ENCODE measurements around the gene NRIP2. TPM values are rescaled to one million over a fixed set of nuclear protein-coding genes. Genes with fewer than 3 reads are reported as not detected.

The NRIP2 gene
- polyA plus RNA-seq, 2 donors: 0.47 to 0.67 TPM

DNA sequence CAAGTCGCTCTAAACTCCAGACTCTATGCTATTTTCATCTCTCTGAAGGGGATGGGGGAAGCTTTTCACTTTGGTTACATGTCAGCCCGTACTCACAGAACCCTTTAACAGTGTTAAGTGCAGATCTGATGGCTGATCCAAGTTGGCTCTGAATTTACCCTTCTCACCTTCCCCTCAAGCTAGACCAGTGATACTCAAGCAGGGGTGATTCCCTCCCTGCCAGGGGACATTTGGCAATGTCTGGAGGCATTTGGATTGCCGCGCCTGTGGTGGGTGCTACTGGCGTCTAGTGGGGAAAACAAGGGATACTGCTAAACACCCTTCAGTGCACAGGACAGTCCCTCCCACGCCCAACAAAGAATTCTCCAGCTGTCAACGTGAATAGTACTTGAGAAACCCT is 28.0 kb upstream of the NRIP2 start:
- Histone ChIP-seq H3K27me3 (ENCODE audit: control insufficient read depth in 1 of 2, insufficient read depth in 2 of 2, low read length in 2 of 2) (no peaks in the 10 kb centered on the region), H3K27ac (ENCODE audit: low read depth in 2 of 2, low read length in 1 of 2) (no peak overlapping the region), H3K4me1 (ENCODE audit: control insufficient read depth in 2 of 2, insufficient read depth in 2 of 2, low read length in 1 of 2) (no peaks in the 10 kb centered on the region), H3K4me3 (ENCODE audit: low read depth in 1 of 2, low read length in 2 of 2) (no peak overlapping the region), H3K9me3 (ENCODE audit: control insufficient read depth in 2 of 2, insufficient read depth in 1 of 2, low read depth in 1 of 2, low read length in 1 of 2) (no peaks in the 10 kb centered on the region), H3K36me3 (ENCODE audit: control insufficient read depth in 2 of 2, insufficient read depth in 2 of 2, low read length in 1 of 2) (peaks cover 0 to 22% of the 10 kb centered on the region in 2 donors)
- WGBS, 2 donors: 90 to 91% methylated on average over 7 of the region's 7 CpGs

DNA sequence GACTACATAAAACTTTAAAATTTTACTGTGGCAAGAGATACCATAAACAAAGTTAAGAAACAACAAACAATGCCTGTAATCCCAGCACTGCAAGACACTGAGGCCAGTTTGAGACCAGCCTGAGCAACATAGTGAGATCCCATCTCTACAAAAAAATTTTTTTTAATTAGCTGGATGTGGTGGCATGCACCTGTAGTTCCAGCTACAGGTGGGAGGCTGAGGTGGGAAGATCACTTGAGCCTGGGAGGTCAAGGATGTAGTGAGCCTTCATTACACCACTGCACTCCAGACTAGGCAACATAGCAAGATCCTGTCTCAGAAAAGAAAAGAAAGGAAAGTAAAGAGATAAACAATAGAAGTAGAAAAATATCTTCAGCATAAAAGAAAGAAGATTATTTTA is 25.3 kb upstream of the NRIP2 start:
- Histone ChIP-seq H3K4me1 (ENCODE audit: control insufficient read depth in 2 of 2, insufficient read depth in 2 of 2, low read length in 1 of 2) (no peaks in the 10 kb centered on the region), H3K27ac (ENCODE audit: low read depth in 2 of 2, low read length in 1 of 2) (no peak overlapping the region), H3K9me3 (ENCODE audit: control insufficient read depth in 2 of 2, insufficient read depth in 1 of 2, low read depth in 1 of 2, low read length in 1 of 2) (no peaks in the 10 kb centered on the region), H3K27me3 (ENCODE audit: control insufficient read depth in 1 of 2, insufficient read depth in 2 of 2, low read length in 2 of 2) (no peaks in the 10 kb centered on the region), H3K36me3 (ENCODE audit: control insufficient read depth in 2 of 2, insufficient read depth in 2 of 2, low read length in 1 of 2) (peaks cover 0 to 17% of the 10 kb centered on the region in 2 donors), H3K4me3 (ENCODE audit: low read depth in 1 of 2, low read length in 2 of 2) (no peak overlapping the region)

DNA sequence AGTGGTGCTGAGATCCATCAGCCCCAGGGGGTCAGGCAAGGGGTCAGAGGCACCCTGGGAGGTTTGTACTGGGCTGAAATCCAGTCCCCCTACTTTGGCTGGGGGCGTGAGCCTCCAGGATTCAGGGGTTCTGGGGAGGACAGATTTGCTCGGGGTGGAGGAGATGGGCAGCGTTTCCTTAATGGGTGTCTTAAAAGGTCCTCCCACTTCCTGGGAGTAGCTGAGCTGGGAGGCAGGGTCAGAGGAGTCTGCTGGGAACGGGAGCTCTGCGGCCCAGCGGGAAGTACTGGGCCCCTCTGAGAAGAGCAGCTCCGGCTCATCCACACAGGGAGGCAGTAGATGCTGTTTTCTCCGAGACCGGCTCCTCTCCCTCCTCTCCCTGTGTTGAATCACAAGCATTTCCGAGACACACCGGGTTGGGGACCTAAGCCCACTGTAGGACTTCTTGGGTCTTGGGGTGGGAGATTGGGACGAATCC is 24.1 kb upstream of the NRIP2 start:
- no peaks in the 10 kb centered on the region for H3K9me3 ChIP-seq (ENCODE audit: control insufficient read depth in 2 of 2, insufficient read depth in 1 of 2, low read depth in 1 of 2, low read length in 1 of 2)
- H3K27ac ChIP-seq (ENCODE audit: low read depth in 2 of 2, low read length in 1 of 2): no peak overlapping the region
- WGBS, 2 donors: 87 to 91% methylated on average over 12 of the region's 12 CpGs
- H3K4me3 ChIP-seq (ENCODE audit: low read depth in 1 of 2, low read length in 2 of 2): no peak overlapping the region
- H3K4me1 ChIP-seq (ENCODE audit: control insufficient read depth in 2 of 2, insufficient read depth in 2 of 2, low read length in 1 of 2): no peaks in the 10 kb centered on the region
- no peaks in the 10 kb centered on the region for H3K27me3 ChIP-seq (ENCODE audit: control insufficient read depth in 1 of 2, insufficient read depth in 2 of 2, low read length in 2 of 2)
- peaks cover 0 to 15% of the 10 kb centered on the region in 2 donors for H3K36me3 ChIP-seq (ENCODE audit: control insufficient read depth in 2 of 2, insufficient read depth in 2 of 2, low read length in 1 of 2)

DNA sequence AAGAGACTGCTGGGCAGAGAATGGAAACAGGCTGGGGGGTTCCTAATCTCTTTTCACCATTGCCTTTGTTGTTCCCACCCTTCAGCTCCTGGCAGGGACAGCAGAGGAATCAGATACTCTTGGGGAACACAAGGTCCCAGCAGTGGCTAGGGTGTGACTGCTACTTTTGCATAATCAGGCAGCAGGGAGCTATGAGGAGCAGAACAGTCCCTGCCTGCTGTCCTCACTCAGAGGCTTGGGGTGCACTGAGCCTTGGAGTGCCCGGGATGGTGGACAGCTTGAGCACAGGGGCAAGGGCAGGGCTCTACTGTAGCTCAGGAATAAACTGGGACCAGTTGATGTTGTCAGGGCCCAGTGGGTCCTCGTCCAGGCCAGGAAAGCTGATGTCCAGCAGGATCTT is 23.5 kb upstream of the NRIP2 start:
- 89 to 90% methylated on average over 2 of the region's 2 CpGs for WGBS, 2 donors
- no peaks in the 10 kb centered on the region for H3K4me1 ChIP-seq (ENCODE audit: control insufficient read depth in 2 of 2, insufficient read depth in 2 of 2, low read length in 1 of 2)
- H3K4me3 ChIP-seq (ENCODE audit: low read depth in 1 of 2, low read length in 2 of 2): no peak overlapping the region
- peaks cover 0 to 15% of the 10 kb centered on the region in 2 donors for H3K36me3 ChIP-seq (ENCODE audit: control insufficient read depth in 2 of 2, insufficient read depth in 2 of 2, low read length in 1 of 2)
- no peaks in the 10 kb centered on the region for H3K9me3 ChIP-seq (ENCODE audit: control insufficient read depth in 2 of 2, insufficient read depth in 1 of 2, low read depth in 1 of 2, low read length in 1 of 2)
- H3K27ac ChIP-seq (ENCODE audit: low read depth in 2 of 2, low read length in 1 of 2): no peak overlapping the region
- H3K27me3 ChIP-seq (ENCODE audit: control insufficient read depth in 1 of 2, insufficient read depth in 2 of 2, low read length in 2 of 2): no peaks in the 10 kb centered on the region

DNA sequence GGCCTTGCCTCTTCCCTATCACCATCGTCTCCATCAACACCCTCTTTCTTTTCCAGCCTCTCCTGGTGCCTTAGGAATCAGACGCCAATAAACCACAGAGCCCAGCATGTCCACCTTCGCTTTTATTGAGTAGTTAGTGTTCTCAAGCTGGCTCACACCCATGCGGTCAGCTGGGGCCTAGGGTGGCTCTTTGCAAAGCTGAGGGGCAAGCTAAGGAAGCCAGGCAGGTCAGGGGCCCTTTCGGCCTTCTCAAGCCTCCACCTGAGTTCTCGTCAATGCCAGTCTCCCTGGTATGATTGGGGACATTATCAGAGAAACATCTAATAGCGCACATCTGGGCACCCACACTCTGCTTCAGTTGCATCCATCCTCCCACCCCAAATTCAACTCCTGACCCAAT is 22.7 kb upstream of the NRIP2 start:
- no peak overlapping the region for H3K27ac ChIP-seq (ENCODE audit: low read depth in 2 of 2, low read length in 1 of 2)
- H3K9me3 ChIP-seq (ENCODE audit: control insufficient read depth in 2 of 2, insufficient read depth in 1 of 2, low read depth in 1 of 2, low read length in 1 of 2): no peaks in the 10 kb centered on the region
- H3K36me3 ChIP-seq (ENCODE audit: control insufficient read depth in 2 of 2, insufficient read depth in 2 of 2, low read length in 1 of 2): peaks cover 0 to 12% of the 10 kb centered on the region in 2 donors
- H3K4me1 ChIP-seq (ENCODE audit: control insufficient read depth in 2 of 2, insufficient read depth in 2 of 2, low read length in 1 of 2): no peaks in the 10 kb centered on the region
- H3K4me3 ChIP-seq (ENCODE audit: low read depth in 1 of 2, low read length in 2 of 2): no peak overlapping the region
- WGBS, 2 donors: 92 to 94% methylated on average over 7 of the region's 7 CpGs
- no peaks in the 10 kb centered on the region for H3K27me3 ChIP-seq (ENCODE audit: control insufficient read depth in 1 of 2, insufficient read depth in 2 of 2, low read length in 2 of 2)

DNA sequence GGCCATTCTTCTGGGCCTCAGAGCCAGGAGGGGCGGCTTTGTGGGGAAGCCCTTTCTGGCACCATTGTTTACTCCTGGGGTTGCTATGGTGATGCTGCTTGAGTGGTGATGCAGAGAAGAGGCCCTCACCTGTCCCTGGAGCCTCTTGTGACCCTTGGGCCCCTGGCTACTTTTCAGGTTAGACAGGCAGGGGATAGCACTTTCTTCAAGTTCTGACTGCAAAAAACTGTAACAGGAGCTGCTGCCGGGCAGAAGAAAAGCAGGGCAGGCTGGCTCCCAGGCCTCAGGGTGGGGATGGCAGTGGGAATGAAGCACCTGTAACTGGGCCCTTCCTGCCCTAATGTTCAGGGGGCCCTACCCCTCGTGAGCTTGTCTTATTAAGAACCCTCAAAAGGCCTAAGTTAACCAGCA is 22.2 kb upstream of the NRIP2 start, which contains the start of gene TEX52:
Gene TEX52 (minus strand): TSS at position 19 of the 411 bp plus-strand sequence. CDS start 13 bp downstream, at position 6.
- H3K4me3 ChIP-seq (ENCODE audit: low read depth in 1 of 2, low read length in 2 of 2): no peak within 1 kb of the TSS
- peaks cover 0 to 12% of the 10 kb centered on the region in 2 donors for H3K36me3 ChIP-seq (ENCODE audit: control insufficient read depth in 2 of 2, insufficient read depth in 2 of 2, low read length in 1 of 2)
- no peaks in the 10 kb centered on the region for H3K4me1 ChIP-seq (ENCODE audit: control insufficient read depth in 2 of 2, insufficient read depth in 2 of 2, low read length in 1 of 2)
- no peaks in the 10 kb centered on the region for H3K27me3 ChIP-seq (ENCODE audit: control insufficient read depth in 1 of 2, insufficient read depth in 2 of 2, low read length in 2 of 2)
- WGBS, 2 donors: 73 to 87% methylated on average over 3 of the region's 3 CpGs
- no peak within 1 kb of the TSS for H3K27ac ChIP-seq (ENCODE audit: low read depth in 2 of 2, low read length in 1 of 2)
- no peaks in the 10 kb centered on the region for H3K9me3 ChIP-seq (ENCODE audit: control insufficient read depth in 2 of 2, insufficient read depth in 1 of 2, low read depth in 1 of 2, low read length in 1 of 2)

DNA sequence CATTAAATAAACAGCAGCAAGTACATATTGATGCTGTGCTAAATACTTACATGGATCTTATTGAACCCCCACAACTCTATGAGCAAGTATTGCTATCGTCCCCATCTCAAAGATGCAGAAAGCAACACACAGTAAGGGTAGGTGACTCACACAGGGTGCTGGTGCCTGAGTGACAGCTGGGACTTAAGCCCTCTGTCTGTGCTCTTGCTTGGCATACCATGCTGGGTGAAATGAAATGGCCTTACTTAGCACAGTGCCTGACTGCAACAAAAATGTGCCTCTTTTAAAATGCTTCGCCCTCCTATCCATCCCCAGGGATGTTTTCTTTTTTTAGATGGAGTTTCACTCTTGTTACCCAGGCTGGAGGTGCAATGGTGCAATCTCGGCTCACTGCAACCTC is 21.2 kb upstream of the NRIP2 start:
- Histone ChIP-seq H3K27ac (ENCODE audit: low read depth in 2 of 2, low read length in 1 of 2) (no peak overlapping the region), H3K36me3 (ENCODE audit: control insufficient read depth in 2 of 2, insufficient read depth in 2 of 2, low read length in 1 of 2) (peaks cover 0 to 12% of the 10 kb centered on the region in 2 donors), H3K4me1 (ENCODE audit: control insufficient read depth in 2 of 2, insufficient read depth in 2 of 2, low read length in 1 of 2) (no peaks in the 10 kb centered on the region), H3K4me3 (ENCODE audit: low read depth in 1 of 2, low read length in 2 of 2) (no peak overlapping the region), H3K27me3 (ENCODE audit: control insufficient read depth in 1 of 2, insufficient read depth in 2 of 2, low read length in 2 of 2) (no peaks in the 10 kb centered on the region), H3K9me3 (ENCODE audit: control insufficient read depth in 2 of 2, insufficient read depth in 1 of 2, low read depth in 1 of 2, low read length in 1 of 2) (no peaks in the 10 kb centered on the region)
- WGBS, 2 donors: 88 to 93% methylated on average over 3 of the region's 3 CpGs

DNA sequence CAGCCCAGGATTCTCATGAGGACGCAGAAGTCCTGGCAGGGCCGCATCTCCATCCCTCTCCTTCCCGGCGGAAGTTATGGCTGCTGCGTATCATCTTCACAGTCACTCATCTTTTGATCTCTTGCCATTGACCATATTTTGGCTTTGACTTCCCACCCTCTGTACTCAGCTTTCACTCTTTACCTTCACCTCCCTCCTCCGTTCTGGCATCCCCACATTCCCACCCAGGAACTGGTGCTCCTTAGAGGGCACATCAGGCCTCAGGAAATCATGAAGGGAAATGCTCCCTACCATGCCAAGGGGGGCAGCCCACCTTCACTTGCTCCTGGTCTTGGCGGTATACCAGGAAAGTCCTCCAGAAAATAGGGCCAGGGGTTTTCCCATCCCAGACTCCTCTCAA is 20.7 kb upstream of the NRIP2 start:
- H3K27me3 ChIP-seq (ENCODE audit: control insufficient read depth in 1 of 2, insufficient read depth in 2 of 2, low read length in 2 of 2): no peaks in the 10 kb centered on the region
- no peaks in the 10 kb centered on the region for H3K4me1 ChIP-seq (ENCODE audit: control insufficient read depth in 2 of 2, insufficient read depth in 2 of 2, low read length in 1 of 2)
- H3K36me3 ChIP-seq (ENCODE audit: control insufficient read depth in 2 of 2, insufficient read depth in 2 of 2, low read length in 1 of 2): peaks cover 0 to 12% of the 10 kb centered on the region in 2 donors
- no peak overlapping the region for H3K4me3 ChIP-seq (ENCODE audit: low read depth in 1 of 2, low read length in 2 of 2)
- H3K27ac ChIP-seq (ENCODE audit: low read depth in 2 of 2, low read length in 1 of 2): no peak overlapping the region
- WGBS, 2 donors: 87 to 97% methylated on average over 7 of the region's 7 CpGs
- H3K9me3 ChIP-seq (ENCODE audit: control insufficient read depth in 2 of 2, insufficient read depth in 1 of 2, low read depth in 1 of 2, low read length in 1 of 2): no peaks in the 10 kb centered on the region

DNA sequence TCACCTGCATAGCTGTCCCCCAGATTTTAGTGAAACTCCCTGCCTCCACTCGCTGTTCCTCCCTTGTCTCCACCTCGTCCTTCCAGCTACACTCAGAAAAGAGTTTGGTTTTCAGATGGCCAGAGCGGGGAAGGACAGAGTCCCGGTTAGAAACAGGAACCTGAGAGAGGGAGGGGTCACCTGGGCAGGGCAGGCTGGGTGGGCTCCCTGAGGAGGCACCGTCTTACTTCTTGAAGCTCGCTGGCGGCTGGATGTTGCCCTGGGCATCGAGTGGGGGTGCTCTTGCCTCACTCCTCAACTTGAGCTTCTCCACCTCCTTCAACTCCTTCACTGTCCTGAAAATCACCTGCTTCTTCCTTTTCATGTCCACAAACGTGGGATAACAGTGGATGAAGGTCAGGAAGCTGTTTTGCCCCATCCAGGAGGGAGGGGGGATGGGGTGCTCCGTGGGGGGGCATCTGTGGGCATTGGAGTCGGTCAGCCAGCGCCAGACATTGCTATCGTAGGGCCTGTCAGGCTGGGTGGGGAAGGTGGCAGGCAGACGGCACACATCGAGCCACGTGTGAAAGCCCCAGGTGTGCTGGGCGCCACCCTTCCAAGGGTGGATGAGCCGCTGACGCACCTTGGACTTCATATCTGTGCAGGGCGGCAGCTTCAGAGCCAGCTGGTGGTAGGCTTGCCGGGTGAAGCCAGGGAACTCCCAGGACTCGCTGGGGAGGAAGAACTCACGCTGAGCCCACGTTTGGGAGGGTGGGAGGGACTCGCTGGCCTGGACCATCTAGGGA is 20.0 kb upstream of the NRIP2 start:
- WGBS, 2 donors: 71 to 87% methylated on average over 25 of the region's 25 CpGs
- Histone ChIP-seq H3K27ac (ENCODE audit: low read depth in 2 of 2, low read length in 1 of 2) (no peak overlapping the region), H3K36me3 (ENCODE audit: control insufficient read depth in 2 of 2, insufficient read depth in 2 of 2, low read length in 1 of 2) (peaks cover 0 to 12% of the 10 kb centered on the region in 2 donors), H3K9me3 (ENCODE audit: control insufficient read depth in 2 of 2, insufficient read depth in 1 of 2, low read depth in 1 of 2, low read length in 1 of 2) (no peaks in the 10 kb centered on the region), H3K4me3 (ENCODE audit: low read depth in 1 of 2, low read length in 2 of 2) (no peak overlapping the region), H3K4me1 (ENCODE audit: control insufficient read depth in 2 of 2, insufficient read depth in 2 of 2, low read length in 1 of 2) (no peaks in the 10 kb centered on the region), H3K27me3 (ENCODE audit: control insufficient read depth in 1 of 2, insufficient read depth in 2 of 2, low read length in 2 of 2) (no peaks in the 10 kb centered on the region)

DNA sequence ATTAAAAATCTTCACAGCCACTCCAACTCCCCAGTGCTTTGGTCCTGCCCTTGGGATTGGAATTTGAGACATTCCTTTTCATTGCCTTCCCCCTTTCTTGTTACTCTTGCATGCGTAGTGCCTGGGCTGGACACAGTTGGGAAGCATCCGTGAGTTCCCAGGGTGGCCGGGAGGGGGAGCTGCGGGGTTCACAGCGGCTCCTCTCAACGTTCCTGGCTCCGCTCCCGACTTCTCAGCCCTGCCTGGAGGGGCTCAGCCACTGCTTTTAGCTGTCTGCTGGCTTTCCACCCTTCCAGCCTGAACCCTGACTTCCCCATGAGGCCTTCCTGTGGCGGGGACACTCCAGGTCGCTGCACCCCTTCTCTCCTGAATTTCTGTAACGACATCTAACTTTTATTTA is 18.8 kb upstream of the NRIP2 start:
- H3K36me3 ChIP-seq (ENCODE audit: control insufficient read depth in 2 of 2, insufficient read depth in 2 of 2, low read length in 1 of 2): peaks cover 0 to 3% of the 10 kb centered on the region in 2 donors
- H3K27ac ChIP-seq (ENCODE audit: low read depth in 2 of 2, low read length in 1 of 2): no peak overlapping the region
- H3K27me3 ChIP-seq (ENCODE audit: control insufficient read depth in 1 of 2, insufficient read depth in 2 of 2, low read length in 2 of 2): no peaks in the 10 kb centered on the region
- H3K4me1 ChIP-seq (ENCODE audit: control insufficient read depth in 2 of 2, insufficient read depth in 2 of 2, low read length in 1 of 2): no peaks in the 10 kb centered on the region
- 27 to 30% methylated on average over 11 of the region's 11 CpGs for WGBS, 2 donors
- no peaks in the 10 kb centered on the region for H3K9me3 ChIP-seq (ENCODE audit: control insufficient read depth in 2 of 2, insufficient read depth in 1 of 2, low read depth in 1 of 2, low read length in 1 of 2)
- H3K4me3 ChIP-seq (ENCODE audit: low read depth in 1 of 2, low read length in 2 of 2): no peak overlapping the region
